CD14-positive monocyte (primary cell): ENCODE results near the gene DOCK8. TPM values are rescaled to one million over a fixed set of nuclear protein-coding genes. Genes with fewer than 3 reads are reported as not detected.
A peak's percentile ranks its signal among the peaks of the same experiment; 100 is the strongest.

Source experiments
- DNase-seq, 3 donors: peaks; one replicate each; pipeline ENCODE4 v3.0.0-alpha.2; 2011 to 2022
- H2AFZ ChIP-seq: 2 replicates; pipeline ENCODE4 v1.6.0; 2012; ENCODE audit warnings: mild to moderate bottlenecking, low read depth, low read length, inconsistent platforms; ENCODE audit not compliant: insufficient read depth, poor library complexity, severe bottlenecking
- H3K27ac ChIP-seq, 2 donors: 1 replicate in 1 of 2; 2 replicates in 1 of 2; pipeline ENCODE4 v1.5.1; 2012 to 2013; ENCODE audit warnings: low read length in 2 of 2, control low read depth in 1 of 2, inconsistent platforms in 1 of 2, low read depth in 1 of 2, mild to moderate bottlenecking in 1 of 2
- H3K27me3 ChIP-seq, 2 donors: one replicate each; pipeline versions ENCODE4 v1.6.0 to v1.6.1; 2011 to 2013; ENCODE audit warnings: low read length in 2 of 2; ENCODE audit not compliant: control insufficient read depth in 2 of 2, insufficient read depth in 2 of 2
- H3K36me3 ChIP-seq, 2 donors: replicated peaks in 1 of 2; 1 replicate in 1 of 2; 2 replicates in 1 of 2; pipeline versions ENCODE4 v1.5.1 to v1.6.1; 2012 to 2013; ENCODE audit warnings: low read length in 2 of 2, control low read depth in 1 of 2, inconsistent platforms in 1 of 2, mild to moderate bottlenecking in 1 of 2; ENCODE audit not compliant: insufficient read depth in 2 of 2, control insufficient read depth in 1 of 2
- H3K4me1 ChIP-seq, 2 donors: 1 replicate in 1 of 2; 2 replicates in 1 of 2; pipeline versions ENCODE4 v1.5.1 to v1.6.1; 2012 to 2013; ENCODE audit warnings: low read length in 2 of 2, control low read depth in 1 of 2, inconsistent platforms in 1 of 2, mild to moderate bottlenecking in 1 of 2, moderate library complexity in 1 of 2; ENCODE audit not compliant: insufficient read depth in 2 of 2, control insufficient read depth in 1 of 2
- H3K4me2 ChIP-seq: replicated peaks from 2 replicates; pipeline ENCODE3; 2012; ENCODE audit warnings: low read length, moderate library complexity, mild to moderate bottlenecking; ENCODE audit not compliant: poor library complexity, severe bottlenecking; ENCODE audit errors: extremely low read depth
- H3K4me3 ChIP-seq, 3 experiments: fragments of 200-600 bp in 1 of 3; sonication (generic) in 1 of 3; replicated peaks in 1 of 3; 1 replicate in 2 of 3; 2 replicates in 1 of 3; pipeline ENCODE4 v1.5.1; 2011 to 2013; ENCODE audit warnings: low read length in 3 of 3, mild to moderate bottlenecking in 3 of 3, control low read depth in 2 of 3, low read depth in 2 of 3, inconsistent platforms in 1 of 3, moderate library complexity in 1 of 3
- H3K79me2 ChIP-seq: 2 replicates; pipeline ENCODE4 v1.6.0; 2012; ENCODE audit warnings: mild to moderate bottlenecking, control low read depth, inconsistent platforms, low read length, moderate library complexity; ENCODE audit not compliant: insufficient read depth
- H3K9ac ChIP-seq: 2 replicates; pipeline ENCODE4 v1.6.0; 2017; ENCODE audit warnings: low read length, mild to moderate bottlenecking; ENCODE audit not compliant: insufficient read depth, poor library complexity, severe bottlenecking
- H3K9me3 ChIP-seq, 2 donors: replicated peaks in 1 of 2; 1 replicate in 1 of 2; 2 replicates in 1 of 2; pipeline versions ENCODE4 v1.5.1 to v1.6.1; 2012 to 2013; ENCODE audit warnings: low read length in 2 of 2, control low read depth in 1 of 2; ENCODE audit not compliant: control insufficient read depth in 1 of 2, insufficient read depth in 1 of 2
- H4K20me1 ChIP-seq: 2 replicates; pipeline ENCODE4 v1.6.0; 2012; ENCODE audit warnings: mild to moderate bottlenecking, low read length, control low read depth, moderate library complexity; ENCODE audit not compliant: insufficient read depth
- H3K27ac Mint-ChIP-seq, 7 donors: one replicate each; pipeline ENCODE4 v1.8.0; 2020; ENCODE audit warnings: mild to moderate bottlenecking in 7 of 7, mixed read lengths in 7 of 7, moderate library complexity in 6 of 7, inconsistent platforms in 2 of 7
- H3K27me3 Mint-ChIP-seq, 3 donors: one replicate each; pipeline ENCODE4 v1.8.0; 2021 to 2022; ENCODE audit warnings: low read depth in 3 of 3, mild to moderate bottlenecking in 3 of 3, mixed read lengths in 3 of 3, moderate library complexity in 3 of 3, inconsistent platforms in 1 of 3
- H3K36me3 Mint-ChIP-seq, 2 donors: one replicate each; pipeline ENCODE4 v1.8.0; 2020; ENCODE audit warnings: mixed read lengths in 2 of 2, inconsistent platforms in 1 of 2, mild to moderate bottlenecking in 1 of 2
- H3K4me1 Mint-ChIP-seq: one replicate; pipeline ENCODE4 v1.8.0; 2020; ENCODE audit warnings: mild to moderate bottlenecking, mixed read lengths
- H3K4me3 Mint-ChIP-seq, 2 donors: one replicate each; pipeline ENCODE4 v1.8.0; 2020; ENCODE audit warnings: mild to moderate bottlenecking in 2 of 2, mixed read lengths in 2 of 2, moderate library complexity in 1 of 2
- H3K9me3 Mint-ChIP-seq, 7 donors: one replicate each; pipeline ENCODE4 v1.8.0; 2020 to 2022; ENCODE audit warnings: mixed read lengths in 7 of 7, mild to moderate bottlenecking in 6 of 7, moderate library complexity in 6 of 7, inconsistent platforms in 2 of 7
- WGBS: methylation state at CpG from one replicate; pipeline ENCODE4 v1.1.5; 2013; ENCODE audit warnings: missing lambda C conversion rate; ENCODE audit not compliant: insufficient coverage; 5-methylcytosine and 5-hydroxymethylcytosine counted together
- intact Hi-C, 2 donors: fragments of 100-400 bp; cut with micrococcal nuclease; formaldehyde crosslinking; loops; one replicate each; pipeline versions ENCODE4 v1.15.0 to v1.15.1; 2023
- polyA plus RNA-seq, 3 donors: library from polyadenylated mRNA; depleted of rRNA in 1 of 3; unstranded in 2 of 3; stranded (reverse) in 1 of 3; fragments of 300-500 nt in 2 of 3; fragments of >200 nt in 1 of 3; fragmentation: Illumina TruSeq in 2 of 3; gene quantifications; 1 replicate in 2 of 3; 2 replicates in 1 of 3; pipeline ENCODE4 v1.2.3, GENCODE V29; 2012 to 2021
- TF ChIP-seq, protein P1 (sequence below): fragments of 200-600 bp; IDR thresholded peaks from one replicate; pipeline ENCODE4 v1.8.0; 2022; ENCODE audit warnings: antibody characterized with exemption, mild to moderate bottlenecking

Gene DOCK8
- polyA plus RNA-seq, 3 donors: 46.8 to 100 (median 95.4) TPM

- H3K4me2 ChIP-seq: peak overlapping the region; percentile 96
- H3K79me2 ChIP-seq: no peaks in the 10 kb centered on the region
- peak overlapping the region; percentile 79 for H2AFZ ChIP-seq
- peak overlapping the region; percentile 49 to 81 (median 77) for H3K4me3 ChIP-seq
- Mint-ChIP-seq H3K36me3 (peaks cover 8 to 15% of the 10 kb centered on the region in 2 donors), H3K9me3 (no peaks in the 10 kb centered on the region), H3K4me1 (peaks cover 37% of the 10 kb centered on the region), H3K27ac (peak overlapping the region in 6 of 7 donors; percentile 37 to 92 (median 67)), H3K4me3 (peak overlapping the region; percentile 91 to 94), H3K27me3 (peaks cover 0 to 2% (median 1%) of the 10 kb centered on the region in 3 donors)
- TF ChIP-seq, protein P1, sequence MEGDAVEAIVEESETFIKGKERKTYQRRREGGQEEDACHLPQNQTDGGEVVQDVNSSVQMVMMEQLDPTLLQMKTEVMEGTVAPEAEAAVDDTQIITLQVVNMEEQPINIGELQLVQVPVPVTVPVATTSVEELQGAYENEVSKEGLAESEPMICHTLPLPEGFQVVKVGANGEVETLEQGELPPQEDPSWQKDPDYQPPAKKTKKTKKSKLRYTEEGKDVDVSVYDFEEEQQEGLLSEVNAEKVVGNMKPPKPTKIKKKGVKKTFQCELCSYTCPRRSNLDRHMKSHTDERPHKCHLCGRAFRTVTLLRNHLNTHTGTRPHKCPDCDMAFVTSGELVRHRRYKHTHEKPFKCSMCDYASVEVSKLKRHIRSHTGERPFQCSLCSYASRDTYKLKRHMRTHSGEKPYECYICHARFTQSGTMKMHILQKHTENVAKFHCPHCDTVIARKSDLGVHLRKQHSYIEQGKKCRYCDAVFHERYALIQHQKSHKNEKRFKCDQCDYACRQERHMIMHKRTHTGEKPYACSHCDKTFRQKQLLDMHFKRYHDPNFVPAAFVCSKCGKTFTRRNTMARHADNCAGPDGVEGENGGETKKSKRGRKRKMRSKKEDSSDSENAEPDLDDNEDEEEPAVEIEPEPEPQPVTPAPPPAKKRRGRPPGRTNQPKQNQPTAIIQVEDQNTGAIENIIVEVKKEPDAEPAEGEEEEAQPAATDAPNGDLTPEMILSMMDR: no peak
- no peaks in the 10 kb centered on the region for H3K27me3 ChIP-seq
- H3K27ac ChIP-seq: peak overlapping the region in 1 of 2 donors; percentile 61
- no peak overlapping the region for H3K9ac ChIP-seq
- 10% methylated on average over 4 of the region's 9 CpGs for WGBS
- DNase-seq: no peak
- peaks cover 27 to 30% of the 10 kb centered on the region in 2 donors for H3K4me1 ChIP-seq
- H3K36me3 ChIP-seq: peaks cover 11 to 13% of the 10 kb centered on the region in 2 donors
- H3K9me3 ChIP-seq: no peaks in the 10 kb centered on the region
- peaks cover 10% of the 10 kb centered on the region for H4K20me1 ChIP-seq
- intact Hi-C loops: loop anchor here in 1 of 2 donors (10.0 kb wide), 1 partner anchor 534 kb away; no protein-coding TSS in a partner anchor
These were observed 256.0 kb downstream of the DOCK8 start for GRCh38 chr9:470552-471194.

DNA sequence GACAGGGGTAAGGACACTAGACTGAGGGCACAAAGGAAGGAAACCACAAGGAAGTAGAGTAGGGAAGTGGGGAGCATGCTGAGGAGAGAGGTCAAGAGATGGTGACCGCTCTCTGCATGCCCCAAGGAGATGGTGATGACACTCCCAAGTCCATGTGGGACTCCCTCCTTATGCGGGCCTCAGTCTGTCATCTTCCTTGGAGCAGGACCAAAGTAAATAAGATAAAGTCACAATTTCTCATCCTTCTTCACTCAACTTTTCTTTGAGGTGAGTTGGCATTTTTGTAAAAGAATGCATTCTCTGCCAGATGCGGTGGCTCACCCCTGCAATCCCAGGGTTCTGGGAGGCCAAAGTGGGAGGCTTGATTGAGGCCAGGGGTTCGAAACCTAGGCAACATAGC is 256.7 kb downstream of the DOCK8 start:
- no peaks in the 10 kb centered on the region for H3K79me2 ChIP-seq
- H3K4me3 Mint-ChIP-seq: no peak overlapping the region
- no peaks in the 10 kb centered on the region for H3K27me3 ChIP-seq
- no peak for DNase-seq
- no peak overlapping the region for H3K9ac ChIP-seq
- peaks cover 0 to 2% (median 1%) of the 10 kb centered on the region in 3 donors for H3K27me3 Mint-ChIP-seq
- no peak overlapping the region for H3K27ac ChIP-seq
- H3K4me3 ChIP-seq: no peak overlapping the region
- peaks cover 9% of the 10 kb centered on the region for H4K20me1 ChIP-seq
- H3K36me3 ChIP-seq: peaks cover 5 to 7% of the 10 kb centered on the region in 2 donors
- WGBS: 87% methylated on average over 3 of the region's 4 CpGs
- peaks cover 5 to 8% of the 10 kb centered on the region in 2 donors for H3K36me3 Mint-ChIP-seq
- peaks cover 27 to 30% of the 10 kb centered on the region in 2 donors for H3K4me1 ChIP-seq
- H3K4me2 ChIP-seq: no peak overlapping the region
- no peaks in the 10 kb centered on the region for H3K9me3 ChIP-seq
- H3K4me1 Mint-ChIP-seq: peaks cover 37% of the 10 kb centered on the region
- no peak overlapping the region for H3K27ac Mint-ChIP-seq
- peaks cover 0 to 3% (median 0%) of the 10 kb centered on the region in 7 donors for H3K9me3 Mint-ChIP-seq
- H2AFZ ChIP-seq: no peak overlapping the region
- intact Hi-C loops: loop anchor here in 1 of 2 donors (10.0 kb wide), 1 partner anchor 533 kb away; no protein-coding TSS in a partner anchor
- TF ChIP-seq, protein P1: no peak
